Prostate gland (tissue), 2 donors: ENCODE data around the gene GPR148. TPM values are rescaled to one million over a fixed set of nuclear protein-coding genes. Genes with fewer than 3 reads are reported as not detected.

ENCODE experiments used
- DNase-seq: peaks from one replicate; pipeline ENCODE4 v3.0.0-alpha.2; 2019; ENCODE audit warnings: low spot score
- H3K27ac ChIP-seq, 2 donors: fragments of 200-600 bp; sonication (generic); 2 replicates each; pipeline ENCODE4 v1.5.1; 2017 to 2019
- H3K27me3 ChIP-seq: fragments of 200-600 bp; sonication (generic); replicated peaks from 2 replicates; pipeline ENCODE4 v1.5.1; 2019; ENCODE audit not compliant: insufficient read depth
- H3K36me3 ChIP-seq, 2 donors: fragments of 200-600 bp; sonication (generic); 1 replicate in 1 of 2; 2 replicates in 1 of 2; pipeline versions ENCODE4 v1.5.1 to v1.8.1; 2017 to 2019
- H3K4me1 ChIP-seq: fragments of 200-600 bp; sonication (generic); replicated peaks from 2 replicates; pipeline ENCODE4 v1.5.1; 2019
- H3K4me3 ChIP-seq, 2 donors: fragments of 200-600 bp; sonication (generic); 2 replicates each; pipeline ENCODE4 v1.5.1; 2017 to 2019
- H3K9me3 ChIP-seq: fragments of 200-600 bp; sonication (generic); 2 replicates; pipeline ENCODE4 v1.5.1; 2017
- POLR2A ChIP-seq: fragments of 450-650 bp; IDR thresholded peaks from one replicate; pipeline ENCODE4 v1.6.1; 2016; ENCODE audit warnings: antibody characterized with exemption, mild to moderate bottlenecking
- POLR2AphosphoS5 ChIP-seq: sonication (generic); formaldehyde crosslinking; IDR thresholded peaks from one replicate; pipeline ENCODE4 v1.6.1; 2017; ENCODE audit warnings: antibody characterized with exemption
- WGBS: methylation state at CpG from one replicate; pipeline ENCODE4 v1.1.5; 2018; 5-methylcytosine and 5-hydroxymethylcytosine counted together
- intact Hi-C: fragments of 100-400 bp; cut with DNase I; formaldehyde crosslinking; loops from one replicate; pipeline ENCODE4 v1.14.2; 2022
- total RNA-seq, 2 donors: library from RNA; depleted of rRNA; stranded (reverse); fragments of >200 nt; gene quantifications; one replicate each; pipeline ENCODE4 v1.1.0, GENCODE V29; 2016
- TF ChIP-seq, protein P1 (sequence below), 4 experiments: fragments of 200-600 bp in 2 of 4; fragments of 450-650 bp in 2 of 4; sonication (generic) in 2 of 4; IDR thresholded peaks; 1 replicate in 3 of 4; 2 replicates in 1 of 4; pipeline ENCODE4 v1.5.1; 2016 to 2019; ENCODE audit warnings: antibody characterized with exemption in 4 of 4, mild to moderate bottlenecking in 2 of 4, moderate library complexity in 2 of 4

The GPR148 gene
- total RNA-seq, 2 donors from 2014 or later = not detected

DNA sequence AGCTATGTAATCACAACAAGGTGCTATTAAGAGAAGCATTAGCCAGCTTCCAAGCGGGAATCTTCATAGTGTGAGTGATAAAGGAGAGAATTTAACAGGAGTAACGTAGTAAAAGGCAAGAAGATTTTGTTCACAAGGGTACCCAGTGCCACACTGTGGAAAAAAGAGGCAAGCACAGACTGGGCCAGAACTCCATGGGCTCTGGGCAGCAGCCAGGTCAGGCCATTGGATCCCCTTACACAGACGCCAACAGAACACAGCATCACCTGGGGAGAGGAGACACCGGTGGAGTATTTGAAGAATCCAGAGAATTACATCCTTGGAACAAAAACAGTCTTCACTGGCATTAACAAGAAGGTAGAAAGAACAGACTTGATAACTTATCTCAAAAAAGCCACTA is 47.7 kb downstream of the GPR148 start:
- Histone ChIP-seq H3K4me3 (no peak overlapping the region), H3K27ac (no peak overlapping the region), H3K4me1 (no peaks in the 10 kb centered on the region), H3K9me3 (no peaks in the 10 kb centered on the region), H3K27me3 (no peaks in the 10 kb centered on the region), H3K36me3 (no peaks in the 10 kb centered on the region)
- intact Hi-C loops = no loop called here
- TF ChIP-seq POLR2A (no peak), POLR2AphosphoS5 (no peak)
- TF ChIP-seq, protein P1, sequence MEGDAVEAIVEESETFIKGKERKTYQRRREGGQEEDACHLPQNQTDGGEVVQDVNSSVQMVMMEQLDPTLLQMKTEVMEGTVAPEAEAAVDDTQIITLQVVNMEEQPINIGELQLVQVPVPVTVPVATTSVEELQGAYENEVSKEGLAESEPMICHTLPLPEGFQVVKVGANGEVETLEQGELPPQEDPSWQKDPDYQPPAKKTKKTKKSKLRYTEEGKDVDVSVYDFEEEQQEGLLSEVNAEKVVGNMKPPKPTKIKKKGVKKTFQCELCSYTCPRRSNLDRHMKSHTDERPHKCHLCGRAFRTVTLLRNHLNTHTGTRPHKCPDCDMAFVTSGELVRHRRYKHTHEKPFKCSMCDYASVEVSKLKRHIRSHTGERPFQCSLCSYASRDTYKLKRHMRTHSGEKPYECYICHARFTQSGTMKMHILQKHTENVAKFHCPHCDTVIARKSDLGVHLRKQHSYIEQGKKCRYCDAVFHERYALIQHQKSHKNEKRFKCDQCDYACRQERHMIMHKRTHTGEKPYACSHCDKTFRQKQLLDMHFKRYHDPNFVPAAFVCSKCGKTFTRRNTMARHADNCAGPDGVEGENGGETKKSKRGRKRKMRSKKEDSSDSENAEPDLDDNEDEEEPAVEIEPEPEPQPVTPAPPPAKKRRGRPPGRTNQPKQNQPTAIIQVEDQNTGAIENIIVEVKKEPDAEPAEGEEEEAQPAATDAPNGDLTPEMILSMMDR (IDR thresholded peaks at IDR 0.05) = no peak
- DNase-seq = no peak
- 28% methylated on average over 4 of the region's 4 CpGs for WGBS

DNA sequence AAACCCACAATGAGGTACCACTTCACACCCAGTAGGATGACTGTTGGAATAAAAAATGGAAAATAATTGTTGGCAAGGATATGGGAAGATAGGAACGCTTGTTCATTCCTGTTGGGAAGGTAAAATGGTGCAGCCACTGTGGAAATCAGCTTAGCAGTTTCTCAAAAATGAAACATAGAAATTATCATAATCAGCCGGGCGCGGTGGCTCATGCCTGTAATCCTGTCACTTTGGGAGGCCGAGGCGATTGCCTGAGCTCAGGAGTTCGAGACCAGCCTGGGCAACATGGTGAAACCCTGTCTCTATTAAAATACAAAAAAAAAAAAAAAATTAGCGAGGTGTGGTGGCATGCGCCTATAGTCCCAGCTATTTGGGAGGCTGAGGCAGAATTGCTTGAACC is 49.9 kb downstream of the GPR148 start:
- no peaks in the 10 kb centered on the region for H3K36me3 ChIP-seq
- H3K27ac ChIP-seq = no peak overlapping the region
- intact Hi-C loops = no loop called here
- H3K4me3 ChIP-seq = no peak overlapping the region
- H3K9me3 ChIP-seq = no peaks in the 10 kb centered on the region
- no peak for DNase-seq
- TF ChIP-seq, protein P1 (IDR thresholded peaks at IDR 0.05) = no peak
- no peak for TF ChIP-seq POLR2AphosphoS5
- TF ChIP-seq POLR2A = no peak
- 92% methylated on average over 9 of the region's 9 CpGs for WGBS
- H3K4me1 ChIP-seq = no peaks in the 10 kb centered on the region
- H3K27me3 ChIP-seq = no peaks in the 10 kb centered on the region

Other genes starting within 250 kb of the GPR148 start
- gene POTEI, start 219.7 kb upstream of the GPR148 start, total RNA-seq = 10 to 100 TPM in 1 of 2 donors, 1 to 10 TPM in 1; 3.9 to 18.8 TPM
- 1 to 10 TPM in 1 of 2 donors, not detected in 1; 2.9 TPM for gene CFC1B, start 207.8 kb upstream of the GPR148 start, total RNA-seq
- 10 to 100 TPM in 1 of 2 donors, 1 to 10 TPM in 1; 6.6 to 10.5 TPM for gene CFC1, start 129.5 kb upstream of the GPR148 start, total RNA-seq
- 10 to 100 TPM in 1 of 2 donors, 1 to 10 TPM in 1; 8.5 to 16.7 TPM for gene POTEJ, start 117.6 kb upstream of the GPR148 start, total RNA-seq
- gene AMER3, start 26.5 kb downstream of the GPR148 start, total RNA-seq = 10 to 100 TPM in 1 of 2 donors, under 1 TPM in 1; 0.18 to 10.1 TPM
- 10 to 100 TPM in 1 of 2 donors, 1 to 10 TPM in 1; 9.6 to 56.0 TPM for gene ARHGEF4, start 107.8 kb downstream of the GPR148 start, total RNA-seq